ENCODE data around the gene MMS19.
A peak's percentile ranks its signal among the peaks of the same experiment; 100 is the strongest.
"Not testable (repeated sequence)": the region's sequence is repeated elsewhere in the genome, so short reads cannot be mapped to it uniquely, and the experiment has no call there.

MMS19 gene

GRCh38 chr10:97425964-97426775, 72.1 kb downstream of the MMS19 start, which contains the start of gene PGAM1:
Gene PGAM1, plus strand, starts transcription at chr10:97426191. Its CDS starts 117 bp downstream, at chr10:97426308.
- DNase-seq = peak; percentile 43 to 54

- not testable (repeated sequence) for DNase-seq
Measured at GRCh38 chr10:97423757-97424098, 74.5 kb downstream of the MMS19 start.

- no peak for DNase-seq
Measured at GRCh38 chr10:97416565-97416964, 81.7 kb downstream of the MMS19 start.

- DNase-seq = no peak
Measured at GRCh38 chr10:97412891-97413304, 85.3 kb downstream of the MMS19 start.

- no peak for DNase-seq
Measured at GRCh38 chr10:97411406-97411805, 86.8 kb downstream of the MMS19 start.

- DNase-seq = no peak
Measured at GRCh38 chr10:97408496-97408992, 89.7 kb downstream of the MMS19 start.

Measured in cerebellar nuclear complex (tissue), 1 donor.